ENCODE results near the gene LRRC27. TPM values are rescaled to one million over a fixed set of nuclear protein-coding genes. Genes with fewer than 3 reads are reported as not detected.

Gene LRRC27
- total RNA-seq, 2 experiments from 2014 or later, result 13.0 to 17.3 TPM

DNA sequence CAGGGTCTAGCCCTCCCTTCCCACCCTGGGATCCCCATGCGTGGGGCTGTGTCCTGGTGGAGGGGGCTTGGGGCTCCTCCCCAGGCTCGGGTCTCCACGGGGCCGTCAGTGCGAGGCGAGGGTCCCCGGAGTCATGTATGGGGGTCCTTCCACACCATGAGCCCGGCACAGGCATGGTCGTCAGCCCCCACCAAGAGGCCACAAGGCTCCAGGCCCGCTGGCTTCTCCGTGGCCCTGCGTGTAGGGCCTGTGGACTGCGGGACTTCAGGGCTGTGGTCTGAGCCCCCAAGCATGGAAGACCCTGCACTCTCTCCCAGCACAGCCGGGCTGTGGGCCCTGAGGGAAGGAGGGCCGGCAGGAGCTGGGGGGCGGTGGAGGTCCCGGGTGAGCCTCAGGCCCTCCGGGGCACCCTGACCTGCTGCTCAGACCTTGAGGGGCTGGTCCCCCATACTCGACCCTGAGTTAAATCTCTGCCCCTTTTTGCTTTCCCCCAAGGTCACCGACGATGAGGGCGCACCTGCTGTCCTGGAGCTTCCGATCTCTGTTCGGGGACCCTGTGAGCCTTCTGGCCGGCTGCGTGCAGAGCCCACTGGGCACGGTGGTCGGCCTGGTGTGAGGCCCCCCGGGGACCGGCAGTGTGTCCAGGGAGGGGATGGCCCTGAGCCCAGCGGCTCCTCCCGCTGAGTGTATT is 84.7 kb downstream of the LRRC27 start:
- H2AFZ ChIP-seq (ENCODE audit: low read length), result no peak overlapping the region
- no peaks in the 10 kb centered on the region for H3K9me3 ChIP-seq (ENCODE audit: low read length)
- TF ChIP-seq, protein P1, sequence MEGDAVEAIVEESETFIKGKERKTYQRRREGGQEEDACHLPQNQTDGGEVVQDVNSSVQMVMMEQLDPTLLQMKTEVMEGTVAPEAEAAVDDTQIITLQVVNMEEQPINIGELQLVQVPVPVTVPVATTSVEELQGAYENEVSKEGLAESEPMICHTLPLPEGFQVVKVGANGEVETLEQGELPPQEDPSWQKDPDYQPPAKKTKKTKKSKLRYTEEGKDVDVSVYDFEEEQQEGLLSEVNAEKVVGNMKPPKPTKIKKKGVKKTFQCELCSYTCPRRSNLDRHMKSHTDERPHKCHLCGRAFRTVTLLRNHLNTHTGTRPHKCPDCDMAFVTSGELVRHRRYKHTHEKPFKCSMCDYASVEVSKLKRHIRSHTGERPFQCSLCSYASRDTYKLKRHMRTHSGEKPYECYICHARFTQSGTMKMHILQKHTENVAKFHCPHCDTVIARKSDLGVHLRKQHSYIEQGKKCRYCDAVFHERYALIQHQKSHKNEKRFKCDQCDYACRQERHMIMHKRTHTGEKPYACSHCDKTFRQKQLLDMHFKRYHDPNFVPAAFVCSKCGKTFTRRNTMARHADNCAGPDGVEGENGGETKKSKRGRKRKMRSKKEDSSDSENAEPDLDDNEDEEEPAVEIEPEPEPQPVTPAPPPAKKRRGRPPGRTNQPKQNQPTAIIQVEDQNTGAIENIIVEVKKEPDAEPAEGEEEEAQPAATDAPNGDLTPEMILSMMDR (conservative IDR thresholded peaks at IDR 0.05; ENCODE audit: low read length), result no peak
- no peak for TF ChIP-seq EZH2phosphoT487 (IDR thresholded peaks at IDR 0.05; ENCODE audit: borderline replicate concordance, low read depth, low read length)
- no peaks in the 10 kb centered on the region for H3K36me3 ChIP-seq (ENCODE audit: insufficient read depth, low read length)
- ChIA-PET CTCF (ENCODE audit: unreplicated experiment) (no interaction called here), POLR2A (no interaction called here)
- no peak for DNase-seq (ENCODE audit: low spot score)
- H3K79me2 ChIP-seq (ENCODE audit: insufficient read depth, low read depth, low read length), result no peaks in the 10 kb centered on the region
- no peaks in the 10 kb centered on the region for H3K9me2 ChIP-seq (ENCODE audit: insufficient read depth, low read length)
- no TSS peak for BruUV-seq (replicated peaks)
- no peak overlapping the region for H3K4me3 ChIP-seq (ENCODE audit: low read depth, low read length, poor library complexity, severe bottlenecking)
- no peak overlapping the region for H3K4me2 ChIP-seq (ENCODE audit: low read length)
- no peak overlapping the region for H3K27ac ChIP-seq (ENCODE audit: low read depth, low read length, poor library complexity, severe bottlenecking)
- peaks cover 36% of the 10 kb centered on the region for H3K4me1 ChIP-seq (ENCODE audit: insufficient read depth, low read length, poor library complexity, severe bottlenecking)
- no peaks in the 10 kb centered on the region for H4K20me1 ChIP-seq (ENCODE audit: insufficient read depth, low read length)
- intact Hi-C loops (cut with micrococcal nuclease; ENCODE audit: unreplicated experiment), result no loop called here

DNA sequence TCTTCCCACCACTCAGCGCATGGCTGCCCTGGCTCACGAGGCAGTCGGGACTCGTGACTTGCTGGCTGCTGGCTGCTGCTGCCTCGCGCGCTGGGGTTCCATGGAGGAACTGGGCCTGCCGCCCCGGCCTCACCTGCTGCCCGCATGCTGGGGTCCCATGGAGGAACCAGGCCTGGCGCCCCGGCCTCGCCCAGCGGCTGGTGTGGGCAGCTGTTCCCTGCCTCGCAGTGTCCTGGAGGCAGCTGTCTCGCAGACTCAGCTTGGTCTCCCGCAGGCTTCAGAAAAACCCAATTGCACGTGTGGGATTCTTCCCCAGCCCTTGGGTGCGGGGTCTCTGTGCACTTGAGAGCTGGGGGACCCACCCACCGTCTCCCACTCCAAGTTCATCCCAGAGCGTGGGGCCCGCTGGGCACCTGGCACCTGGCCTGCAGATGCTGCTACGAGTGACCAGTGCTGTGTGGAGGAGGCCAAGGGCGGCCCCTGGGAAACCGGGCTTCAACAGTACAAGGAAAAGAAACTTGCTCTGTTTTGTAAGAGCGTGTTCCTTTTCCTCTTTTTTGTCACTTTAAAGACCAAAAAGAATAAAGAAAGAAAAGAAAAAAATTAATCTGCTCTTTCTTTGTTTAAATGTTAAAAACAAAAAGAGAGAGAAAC is 85.4 kb downstream of the LRRC27 start:
- no peaks in the 10 kb centered on the region for H4K20me1 ChIP-seq (ENCODE audit: insufficient read depth, low read length)
- no peak overlapping the region for H3K4me2 ChIP-seq (ENCODE audit: low read length)
- H3K4me3 ChIP-seq (ENCODE audit: low read depth, low read length, poor library complexity, severe bottlenecking), result no peak overlapping the region
- no peak overlapping the region for H3K27ac ChIP-seq (ENCODE audit: low read depth, low read length, poor library complexity, severe bottlenecking)
- POLR2A ChIA-PET, result no interaction called here
- intact Hi-C loops (cut with micrococcal nuclease; ENCODE audit: unreplicated experiment), result no loop called here
- H3K79me2 ChIP-seq (ENCODE audit: insufficient read depth, low read depth, low read length), result no peaks in the 10 kb centered on the region
- CTCF ChIA-PET (ENCODE audit: unreplicated experiment), result no interaction called here
- H3K9me2 ChIP-seq (ENCODE audit: insufficient read depth, low read length), result no peaks in the 10 kb centered on the region
- peaks cover 43% of the 10 kb centered on the region for H3K4me1 ChIP-seq (ENCODE audit: insufficient read depth, low read length, poor library complexity, severe bottlenecking)
- TF ChIP-seq, protein P1 (conservative IDR thresholded peaks at IDR 0.05; ENCODE audit: low read length), result no peak
- no peak for TF ChIP-seq EZH2phosphoT487 (IDR thresholded peaks at IDR 0.05; ENCODE audit: borderline replicate concordance, low read depth, low read length)
- no TSS peak for BruUV-seq (replicated peaks)
- H3K9me3 ChIP-seq (ENCODE audit: low read length), result no peaks in the 10 kb centered on the region
- H2AFZ ChIP-seq (ENCODE audit: low read length), result no peak overlapping the region
- DNase-seq (ENCODE audit: low spot score), result no peak
- no peaks in the 10 kb centered on the region for H3K36me3 ChIP-seq (ENCODE audit: insufficient read depth, low read length)

DNA sequence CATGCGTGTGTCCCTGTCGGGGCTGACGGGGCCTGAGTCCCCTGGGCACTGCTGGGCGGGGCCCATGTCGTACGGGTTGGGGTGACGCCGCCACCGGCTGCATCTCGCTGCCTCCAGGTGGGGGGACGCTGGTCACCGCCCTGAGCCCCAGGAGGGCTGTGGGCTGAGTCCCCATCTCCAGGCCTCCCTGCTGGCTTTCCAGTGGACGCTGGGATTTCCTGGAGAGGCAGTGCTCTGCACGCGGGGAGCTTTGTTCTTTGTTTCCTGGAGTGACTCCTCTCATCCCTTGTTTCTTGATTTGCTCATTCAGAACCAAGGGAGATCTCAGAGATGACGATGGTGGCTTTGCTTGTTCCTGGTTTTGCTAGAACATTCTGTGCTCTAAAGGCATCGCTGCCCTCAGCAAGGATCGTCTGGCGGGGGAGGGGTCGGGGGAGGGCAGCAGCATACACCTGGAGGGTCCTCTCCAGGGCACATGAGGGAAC is 86.0 kb downstream of the LRRC27 start:
- Histone ChIP-seq H2AFZ (ENCODE audit: low read length) (no peak overlapping the region), H3K27ac (ENCODE audit: low read depth, low read length, poor library complexity, severe bottlenecking) (no peak overlapping the region), H3K9me2 (ENCODE audit: insufficient read depth, low read length) (no peaks in the 10 kb centered on the region), H3K9me3 (ENCODE audit: low read length) (no peaks in the 10 kb centered on the region), H3K4me2 (ENCODE audit: low read length) (0 out of 2 replicates have a peak overlapping the region, but pooled peaks have one; percentile 15), H4K20me1 (ENCODE audit: insufficient read depth, low read length) (no peaks in the 10 kb centered on the region), H3K36me3 (ENCODE audit: insufficient read depth, low read length) (no peaks in the 10 kb centered on the region), H3K4me1 (ENCODE audit: insufficient read depth, low read length, poor library complexity, severe bottlenecking) (peaks cover 49% of the 10 kb centered on the region), H3K79me2 (ENCODE audit: insufficient read depth, low read depth, low read length) (no peaks in the 10 kb centered on the region), H3K4me3 (ENCODE audit: low read depth, low read length, poor library complexity, severe bottlenecking) (no peak overlapping the region)
- ChIA-PET CTCF (ENCODE audit: unreplicated experiment) (interaction anchor here (0.6 kb wide), 1 partner anchor 28 kb away, joined by 5 read pairs; no protein-coding TSS in a partner anchor), POLR2A (interaction anchor here (1.3 kb wide), 1 partner anchor 20 kb away, joined by 3 read pairs; no protein-coding TSS in a partner anchor)
- TF ChIP-seq EZH2phosphoT487 (IDR thresholded peaks at IDR 0.05; ENCODE audit: borderline replicate concordance, low read depth, low read length), result no peak
- TF ChIP-seq, protein P1 (conservative IDR thresholded peaks at IDR 0.05; ENCODE audit: low read length), result no peak
- BruUV-seq (replicated peaks), result no TSS peak
- intact Hi-C loops (cut with micrococcal nuclease; ENCODE audit: unreplicated experiment), result no loop called here
- no peak for DNase-seq (ENCODE audit: low spot score)
